Measurements from ENCODE around the gene TIGD7.

Gene TIGD7

DNA sequence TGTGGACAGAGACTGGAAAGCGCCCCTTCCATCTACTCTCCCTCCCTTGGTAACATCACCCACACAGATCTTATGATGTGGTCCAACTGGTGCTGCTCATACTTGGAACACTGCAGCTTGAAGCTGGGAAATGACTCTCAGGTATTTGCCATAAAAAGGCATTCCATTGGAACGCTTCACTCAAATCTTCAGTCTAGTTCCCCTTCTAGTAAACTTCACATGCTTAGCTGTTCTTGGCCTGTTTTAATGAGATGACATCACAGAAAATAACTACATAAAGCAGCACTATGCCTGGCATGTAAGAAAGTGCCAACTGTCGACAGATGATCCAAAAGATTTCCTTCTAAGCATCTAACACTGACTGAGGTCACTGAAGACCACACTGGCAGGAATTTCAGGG is 12.6 kb downstream of the TIGD7 start:
- TF ChIP-seq, protein P1, sequence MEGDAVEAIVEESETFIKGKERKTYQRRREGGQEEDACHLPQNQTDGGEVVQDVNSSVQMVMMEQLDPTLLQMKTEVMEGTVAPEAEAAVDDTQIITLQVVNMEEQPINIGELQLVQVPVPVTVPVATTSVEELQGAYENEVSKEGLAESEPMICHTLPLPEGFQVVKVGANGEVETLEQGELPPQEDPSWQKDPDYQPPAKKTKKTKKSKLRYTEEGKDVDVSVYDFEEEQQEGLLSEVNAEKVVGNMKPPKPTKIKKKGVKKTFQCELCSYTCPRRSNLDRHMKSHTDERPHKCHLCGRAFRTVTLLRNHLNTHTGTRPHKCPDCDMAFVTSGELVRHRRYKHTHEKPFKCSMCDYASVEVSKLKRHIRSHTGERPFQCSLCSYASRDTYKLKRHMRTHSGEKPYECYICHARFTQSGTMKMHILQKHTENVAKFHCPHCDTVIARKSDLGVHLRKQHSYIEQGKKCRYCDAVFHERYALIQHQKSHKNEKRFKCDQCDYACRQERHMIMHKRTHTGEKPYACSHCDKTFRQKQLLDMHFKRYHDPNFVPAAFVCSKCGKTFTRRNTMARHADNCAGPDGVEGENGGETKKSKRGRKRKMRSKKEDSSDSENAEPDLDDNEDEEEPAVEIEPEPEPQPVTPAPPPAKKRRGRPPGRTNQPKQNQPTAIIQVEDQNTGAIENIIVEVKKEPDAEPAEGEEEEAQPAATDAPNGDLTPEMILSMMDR (IDR thresholded peaks at IDR 0.05), result no peak
- DNase-seq, result no peak
- no peaks in the 10 kb centered on the region for H3K27me3 ChIP-seq
- peaks cover 18 to 100% (median 81%) of the 10 kb centered on the region in 3 donors for H3K9me3 ChIP-seq
- no peak overlapping the region for H3K4me3 ChIP-seq
- no peak overlapping the region for H3K27ac ChIP-seq
- H3K36me3 ChIP-seq, result peaks cover 77 to 89% (median 80%) of the 10 kb centered on the region in 3 donors
- H3K4me1 ChIP-seq, result no peaks in the 10 kb centered on the region
- intact Hi-C loops (cut with DNase I; ENCODE audit: low total_unique reads), result no loop called here

GRCh38 chr16:3289998-3290673 is 15.1 kb downstream of the TIGD7 start:
- intact Hi-C loops (cut with DNase I; ENCODE audit: low total_unique reads), result loop anchor here (10.0 kb wide), 1 partner anchor 55 kb away; the partner anchor contains the start of gene ZNF200
- H3K27me3 ChIP-seq, result no peaks in the 10 kb centered on the region
- peaks cover 18 to 95% (median 74%) of the 10 kb centered on the region in 3 donors for H3K9me3 ChIP-seq
- no peak overlapping the region for H3K27ac ChIP-seq
- H3K36me3 ChIP-seq, result peaks cover 88 to 99% (median 91%) of the 10 kb centered on the region in 3 donors
- peaks cover 0 to 9% (median 5%) of the 10 kb centered on the region in 4 donors for H3K4me1 ChIP-seq
- peak in 1 of 2 donors; percentile 38 for DNase-seq
- H3K4me3 ChIP-seq, result no peak overlapping the region
- TF ChIP-seq, protein P1 (IDR thresholded peaks at IDR 0.05), result no peak

GRCh38 chr16:3285131-3285530 is 20.1 kb downstream of the TIGD7 start:
- Histone ChIP-seq H3K4me1 (peaks cover 0 to 34% (median 27%) of the 10 kb centered on the region in 4 donors), H3K9me3 (peaks cover 3 to 45% (median 24%) of the 10 kb centered on the region in 3 donors), H3K27ac (no peak overlapping the region), H3K4me3 (peak overlapping the region; percentile 87 to 98), H3K27me3 (no peaks in the 10 kb centered on the region), H3K36me3 (peaks cover 48 to 55% (median 53%) of the 10 kb centered on the region in 3 donors)
- TF ChIP-seq, protein P1 (IDR thresholded peaks at IDR 0.05), result no peak
- peak in 1 of 2 donors; percentile 49 for DNase-seq
- intact Hi-C loops (cut with DNase I; ENCODE audit: low total_unique reads), result loop anchor here (10.0 kb wide), 1 partner anchor 50 kb away; the partner anchor contains the start of gene ZNF200

- TF ChIP-seq, protein P1 (IDR thresholded peaks at IDR 0.05), result no peak
- intact Hi-C loops (cut with DNase I; ENCODE audit: low total_unique reads), result loop anchor here (10.0 kb wide), 1 partner anchor 49 kb away; the partner anchor contains the start of gene ZNF200
Observed at GRCh38 chr16:3283543-3284447, 21.4 kb downstream of the TIGD7 start.

More at GRCh38 chr16:3283543-3284447, 21.4 kb downstream of the TIGD7 start:
- Histone ChIP-seq H3K27me3 (no peaks in the 10 kb centered on the region), H3K27ac (peak overlapping the region; percentile 97 to 98), H3K9me3 (peaks cover 0 to 32% (median 10%) of the 10 kb centered on the region in 3 donors), H3K36me3 (peaks cover 35 to 42% (median 39%) of the 10 kb centered on the region in 3 donors), H3K4me3 (peak overlapping the region; percentile 87 to 98), H3K4me1 (peaks cover 0 to 34% (median 27%) of the 10 kb centered on the region in 4 donors)
- DNase-seq, result peak in 1 of 2 donors; percentile 56
